ENCODE measurements around the gene TTF1.
"Not testable (repeated sequence)": the region's sequence is repeated elsewhere in the genome, so short reads cannot be mapped to it uniquely, and the experiment has no call there.

Gene TTF1

GRCh38 chr9:132413926-132414325 is 7.3 kb upstream of the TTF1 start:
- no peak for DNase-seq (ENCODE audit: low read depth)

- no peak for DNase-seq (ENCODE audit: low read depth)
Observed at GRCh38 chr9:132412089-132412488, 5.4 kb upstream of the TTF1 start.

- DNase-seq (ENCODE audit: low read depth) = no peak
Observed at GRCh38 chr9:132411091-132411508, 4.5 kb upstream of the TTF1 start.

- DNase-seq (ENCODE audit: low read depth) = no peak
Observed at GRCh38 chr9:132410642-132411041, 4.0 kb upstream of the TTF1 start.

DNA sequence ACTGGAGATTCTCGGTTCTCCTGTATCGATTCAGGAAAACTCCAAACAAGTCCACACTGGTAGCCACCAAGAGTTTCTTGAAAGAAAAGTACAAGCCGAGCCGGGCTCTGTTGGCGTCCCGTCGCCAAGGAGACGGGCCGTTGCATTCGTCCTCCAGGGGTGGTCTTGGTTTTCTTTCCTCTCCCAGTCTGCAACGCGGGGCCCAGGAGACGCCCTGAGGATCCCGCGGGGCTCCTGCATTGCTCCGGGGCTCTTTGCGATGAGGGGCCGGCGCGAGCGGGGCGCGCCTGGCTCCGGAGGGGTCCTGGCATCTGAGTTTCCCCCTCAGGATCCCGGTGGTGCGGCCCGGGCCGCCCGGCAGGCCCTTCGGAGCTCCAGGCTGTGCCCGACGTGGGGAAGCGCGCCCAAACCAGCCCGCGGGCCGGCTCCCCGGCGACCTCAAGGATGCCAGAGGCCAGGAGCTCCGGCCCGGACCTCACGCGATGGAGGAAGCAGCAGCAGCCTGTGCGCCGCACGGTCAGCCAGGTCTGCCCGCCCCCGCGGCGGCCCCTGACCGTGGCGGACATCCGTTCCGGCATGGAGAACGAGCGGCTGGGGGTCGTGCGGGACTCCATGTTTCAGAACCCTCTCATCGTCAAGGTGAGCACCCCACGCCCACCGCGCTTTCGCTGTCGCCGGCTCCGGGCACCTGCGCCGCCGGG is 3.3 kb upstream of the TTF1 start, which contains the start of gene CFAP77:
CFAP77 (plus strand) TSS at position 384 of the 701 bp plus-strand sequence; CDS start at position 445, 61 bp downstream.
- DNase-seq (ENCODE audit: low read depth) = no peak

DNA sequence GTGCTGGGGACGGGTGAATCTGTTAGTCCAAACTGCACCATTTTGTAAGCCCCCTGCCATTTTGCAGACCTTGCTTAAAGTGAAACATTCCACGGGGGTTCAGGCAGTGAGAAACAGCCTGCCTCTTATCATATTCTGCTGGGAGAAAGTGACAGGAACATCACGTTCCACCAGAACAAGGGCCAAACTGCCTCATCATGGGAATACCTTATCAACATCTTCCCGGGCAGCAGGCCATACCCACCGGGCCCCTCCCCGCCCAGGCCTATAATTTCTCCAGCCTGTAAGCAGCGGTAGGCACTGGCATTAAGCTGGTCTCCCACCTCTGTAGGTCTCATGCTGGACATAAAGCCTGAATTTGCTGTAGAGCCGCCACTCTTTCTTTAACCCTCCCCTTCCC is 1.9 kb upstream of the TTF1 start:
- no peak for DNase-seq (ENCODE audit: low read depth)

DNA sequence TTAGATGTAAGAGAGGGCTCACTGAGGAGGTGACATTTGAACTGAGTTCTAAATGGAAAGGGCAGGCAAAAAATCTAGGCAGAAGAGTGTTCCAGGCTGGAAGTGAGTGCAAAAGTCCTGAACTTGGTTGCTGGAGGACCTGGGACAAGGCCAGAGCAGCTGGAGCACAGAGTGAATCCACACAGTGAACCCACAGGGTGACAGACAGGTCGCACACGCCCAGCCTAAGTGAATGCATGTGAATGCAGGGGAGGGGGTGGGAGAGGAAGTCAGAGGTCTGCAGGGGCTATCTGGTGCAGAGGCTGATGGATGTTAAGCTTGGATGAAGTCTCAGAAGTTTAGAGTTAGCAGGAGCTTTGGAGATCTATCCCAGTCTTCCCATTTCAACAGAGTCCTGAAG is 556 bp upstream of the TTF1 start:
- DNase-seq (ENCODE audit: low read depth) = no peak

GRCh38 chr9:132404228-132404881 is 2.3 kb downstream of the TTF1 start:
- no peak for DNase-seq (ENCODE audit: low read depth)

DNA sequence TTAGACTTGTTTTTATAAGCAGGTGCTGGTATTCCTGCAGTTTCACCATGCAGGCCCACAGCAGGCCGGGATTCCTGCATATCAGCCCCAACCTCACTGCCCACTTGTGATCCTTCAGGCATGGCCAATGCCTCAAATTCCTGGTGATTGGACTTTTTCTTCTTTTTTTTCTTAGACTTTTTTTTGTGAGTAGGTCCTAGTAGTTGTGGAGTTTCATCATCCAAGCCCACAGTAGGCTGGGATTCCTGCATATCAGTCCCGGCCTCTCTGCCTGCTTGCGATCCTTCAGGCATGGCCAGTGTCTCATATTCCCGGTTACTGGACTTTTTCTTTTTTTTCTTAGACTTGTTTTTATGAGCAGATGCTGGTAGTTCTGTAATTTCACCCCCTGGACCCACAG is 4.8 kb downstream of the TTF1 start:
- no peak for DNase-seq (ENCODE audit: low read depth)

DNA sequence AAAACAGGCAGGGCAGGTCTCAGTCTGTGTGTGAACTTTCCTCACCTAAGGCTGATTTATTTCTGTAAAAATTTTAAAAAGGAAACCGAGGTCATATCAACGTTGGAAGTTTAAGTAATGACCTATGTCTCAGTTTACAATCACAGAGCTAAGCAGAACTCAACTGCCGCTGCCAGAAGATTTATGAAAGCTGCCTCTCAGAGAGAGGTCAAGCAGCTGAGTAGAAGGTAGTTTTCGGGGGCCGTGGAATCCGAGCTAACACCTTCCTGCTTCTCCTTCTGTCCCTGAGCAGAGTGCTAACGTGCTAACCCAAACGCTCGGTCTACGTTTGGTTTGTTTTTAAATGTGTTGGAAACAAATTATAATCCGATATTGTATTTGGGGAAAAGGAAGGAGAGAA is 11.1 kb downstream of the TTF1 start:
- DNase-seq (ENCODE audit: low read depth) = no peak

- no peak for DNase-seq (ENCODE audit: low read depth)
Observed at GRCh38 chr9:132391449-132391848, 15.2 kb downstream of the TTF1 start.

GRCh38 chr9:132390966-132391365 is 15.7 kb downstream of the TTF1 start:
- DNase-seq (ENCODE audit: low read depth) = no peak

DNA sequence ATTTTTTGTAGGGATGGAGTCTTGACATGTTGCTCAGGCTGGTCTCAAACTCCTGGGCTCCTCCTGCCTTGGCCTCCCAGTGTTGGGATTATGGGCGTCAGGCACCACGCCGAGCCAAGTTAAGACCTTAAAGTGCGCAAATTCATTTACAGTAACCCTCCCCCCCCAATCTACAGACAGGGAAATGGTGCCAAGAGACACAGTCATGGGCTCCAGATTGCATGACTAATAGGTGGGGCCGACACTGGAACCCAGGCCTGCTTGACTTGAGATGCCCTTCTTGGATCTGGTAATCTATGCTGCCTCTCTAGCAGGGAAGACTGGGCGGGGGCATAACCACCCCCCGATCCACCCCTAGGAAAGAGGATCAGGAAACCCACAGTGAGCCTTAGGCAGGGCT is 19.5 kb downstream of the TTF1 start:
- no peak for DNase-seq (ENCODE audit: low read depth)

GRCh38 chr9:132384376-132384775 is 22.3 kb downstream of the TTF1 start:
- DNase-seq (ENCODE audit: low read depth) = no peak

- DNase-seq (ENCODE audit: low read depth) = no peak
Observed at GRCh38 chr9:132383462-132383883, 23.2 kb downstream of the TTF1 start.

DNA sequence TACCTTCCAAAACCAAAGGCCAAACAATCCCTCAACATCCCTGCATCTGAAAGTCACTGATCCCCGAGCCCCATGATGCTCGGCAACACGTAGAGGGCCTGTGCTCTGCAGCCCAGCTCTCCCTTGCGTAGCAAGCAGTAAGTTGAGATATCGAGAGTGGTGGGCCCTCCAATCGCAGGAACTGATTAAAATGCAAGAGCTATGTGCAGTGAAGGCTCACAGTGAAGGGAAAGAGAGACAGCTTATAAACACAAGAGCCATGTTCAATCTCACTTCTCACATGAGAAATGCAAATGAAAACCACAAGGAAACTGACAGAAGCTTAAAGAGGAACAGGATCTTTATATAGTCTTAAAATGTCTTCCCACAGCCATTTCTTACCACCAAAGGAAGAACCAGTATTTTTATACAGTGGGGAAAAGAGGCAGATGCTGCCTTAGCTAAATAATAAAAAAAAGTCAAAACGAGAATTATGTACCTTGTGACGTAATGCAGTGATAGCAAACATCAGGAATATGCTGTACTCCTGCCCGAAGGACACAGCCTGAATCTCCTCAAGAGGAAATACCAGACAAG is 24.6 kb downstream of the TTF1 start:
- no peak for DNase-seq (ENCODE audit: low read depth)

GRCh38 chr9:132378416-132378815 is 28.2 kb downstream of the TTF1 start:
- DNase-seq (ENCODE audit: low read depth) = not testable (repeated sequence)

- DNase-seq (ENCODE audit: low read depth) = not testable (repeated sequence)
Observed at GRCh38 chr9:132377769-132378168, 28.9 kb downstream of the TTF1 start.

DNA sequence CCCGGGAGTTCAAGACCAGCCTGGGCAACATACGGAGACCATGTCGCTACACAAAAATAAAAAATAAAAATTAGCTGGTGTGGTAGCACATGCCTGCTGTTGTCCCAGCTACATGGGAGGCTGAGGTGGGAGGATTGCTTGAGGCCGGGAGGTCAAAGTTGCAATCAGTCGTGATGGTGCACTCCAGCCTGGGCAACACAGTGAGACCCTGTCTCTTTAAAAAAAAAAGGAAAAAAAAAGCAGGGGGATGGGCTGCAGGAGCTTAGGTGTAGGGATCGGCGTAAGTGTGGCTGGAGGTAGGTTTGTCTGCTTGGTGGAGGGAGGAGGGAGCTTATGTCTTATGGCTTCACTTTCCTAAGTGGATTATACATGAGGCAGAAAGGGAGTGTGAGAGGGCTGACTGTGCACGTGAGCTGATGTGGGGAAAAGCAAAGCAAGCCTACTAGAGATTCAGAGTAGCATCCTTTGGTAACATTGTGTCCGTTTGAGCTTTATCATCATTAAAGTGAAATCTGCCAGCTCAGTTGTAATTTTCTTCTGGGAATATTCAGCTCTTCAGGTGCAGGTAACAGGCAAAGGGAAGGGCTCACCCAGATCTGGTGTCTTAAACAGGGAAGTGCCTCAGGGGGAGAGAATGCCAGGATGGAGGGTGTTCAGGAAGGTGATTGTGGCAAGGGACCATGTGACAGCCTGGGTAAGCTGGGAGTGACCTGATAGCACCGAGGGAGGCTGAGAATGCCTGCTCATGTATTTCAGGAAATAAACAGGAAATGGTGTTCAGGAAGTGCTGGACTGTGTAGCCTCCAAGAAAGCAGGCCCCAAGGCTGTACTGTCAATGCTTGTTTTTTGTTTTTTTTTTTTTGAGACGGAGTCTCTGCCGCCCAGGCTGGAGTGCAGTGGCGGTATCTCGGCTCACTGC is 34.2 kb downstream of the TTF1 start:
- DNase-seq (ENCODE audit: low read depth) = no peak

GRCh38 chr9:132370592-132370991 is 36.0 kb downstream of the TTF1 start:
- no peak for DNase-seq (ENCODE audit: low read depth)

GRCh38 chr9:132369421-132369820 is 37.2 kb downstream of the TTF1 start:
- DNase-seq (ENCODE audit: low read depth) = no peak

DNA sequence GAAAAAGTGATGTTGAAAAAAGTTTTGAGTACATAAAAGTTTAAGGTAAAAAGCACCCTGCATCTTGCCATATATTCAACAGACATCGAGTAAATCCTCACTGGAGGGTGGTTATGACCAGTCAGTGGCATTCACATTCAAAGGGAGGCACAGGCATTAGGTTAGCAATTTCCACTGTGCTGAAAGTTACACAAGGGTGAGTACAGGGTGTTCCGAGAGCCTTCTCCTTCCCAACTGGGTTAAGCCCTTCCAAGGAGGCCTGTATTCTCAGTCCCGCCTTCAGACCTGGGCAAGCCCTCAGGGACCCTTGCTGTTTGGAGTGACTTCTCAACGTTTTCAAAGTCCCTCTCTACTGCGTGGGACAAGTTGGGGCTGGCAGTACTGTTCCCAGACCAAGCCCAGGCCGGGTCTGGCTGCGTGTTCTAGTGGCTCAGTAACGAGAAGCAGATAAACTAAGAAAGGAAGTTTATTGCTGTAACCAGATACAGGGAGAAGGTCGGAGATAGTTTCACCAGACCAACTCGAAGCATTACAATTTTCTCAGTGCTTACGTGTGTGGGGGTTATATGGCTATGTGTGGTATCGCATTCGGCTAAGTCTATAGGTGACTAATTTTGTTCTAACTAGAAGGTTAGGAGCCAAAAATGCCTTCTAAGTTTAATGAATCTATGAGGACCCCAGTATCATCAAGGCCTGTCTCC is 38.9 kb downstream of the TTF1 start:
- DNase-seq (ENCODE audit: low read depth) = no peak
